ENCODE results near the gene PRDM4.
A peak's percentile ranks its signal among the peaks of the same experiment; 100 is the strongest.

PRDM4 gene

GRCh38 chr12:107760809-107761501 is at the start of gene PRDM4:
PRDM4 (minus strand) TSS chr12:107761137; CDS start chr12:107760515, 622 bp downstream.
- peak; percentile 67 for DNase-seq

- DNase-seq: no peak
Observed at GRCh38 chr12:107807471-107808150, 46.7 kb upstream of the PRDM4 start.

- no peak for DNase-seq
Observed at GRCh38 chr12:107805488-107806180, 44.7 kb upstream of the PRDM4 start.

GRCh38 chr12:107803092-107803491 is 42.2 kb upstream of the PRDM4 start:
- no peak for DNase-seq

GRCh38 chr12:107801150-107801549 is 40.2 kb upstream of the PRDM4 start:
- no peak for DNase-seq

GRCh38 chr12:107798580-107798979 is 37.6 kb upstream of the PRDM4 start:
- no peak for DNase-seq

- no peak for DNase-seq
Observed at GRCh38 chr12:107794451-107794850, 33.5 kb upstream of the PRDM4 start.

- DNase-seq: no peak
Observed at GRCh38 chr12:107791465-107792089, 30.6 kb upstream of the PRDM4 start.

GRCh38 chr12:107788690-107789458 is 27.9 kb upstream of the PRDM4 start:
- DNase-seq: no peak

GRCh38 chr12:107788281-107788680 is 27.3 kb upstream of the PRDM4 start:
- no peak for DNase-seq

GRCh38 chr12:107783406-107784376 is 22.8 kb upstream of the PRDM4 start:
- DNase-seq: no peak

- no peak for DNase-seq
Observed at GRCh38 chr12:107782067-107782466, 21.1 kb upstream of the PRDM4 start.

GRCh38 chr12:107780298-107780697 is 19.4 kb upstream of the PRDM4 start:
- no peak for DNase-seq

- no peak for DNase-seq
Observed at GRCh38 chr12:107779077-107779831, 18.3 kb upstream of the PRDM4 start.

- no peak for DNase-seq
Observed at GRCh38 chr12:107778383-107779025, 17.6 kb upstream of the PRDM4 start.

GRCh38 chr12:107776171-107776570 is 15.2 kb upstream of the PRDM4 start:
- no peak for DNase-seq

GRCh38 chr12:107775093-107775721 is 14.3 kb upstream of the PRDM4 start:
- no peak for DNase-seq

- no peak for DNase-seq
Observed at GRCh38 chr12:107774349-107775029, 13.6 kb upstream of the PRDM4 start, which contains the start of gene ASCL4. ASCL4 (plus strand) TSS chr12:107774704; CDS start chr12:107775219, 515 bp downstream.

GRCh38 chr12:107767466-107767865 is 6.5 kb upstream of the PRDM4 start:
- DNase-seq: no peak

Data from DMS 273 treated with DMSO at 0.1 percent for 48 hours (cell line).